ENCODE data around the gene SMS.

- TF ChIP-seq TAF1 (IDR thresholded peaks at IDR 0.05; ENCODE audit: low read depth) = no peak
- no peak for TF ChIP-seq TCF12 (IDR thresholded peaks at IDR 0.05; ENCODE audit: low read depth)
- no peak for TF ChIP-seq RAD21 (IDR thresholded peaks at IDR 0.05; ENCODE audit: low read depth)
Measured at GRCh38 chrX:21948897-21949578, 8.5 kb downstream of the SMS start.

Data from Ishikawa (cell line).